ENCODE results near the gene SART3.

GRCh38 chr12:108560321-108560721 is 652 bp downstream of the SART3 start:
- TF ChIP-seq CTCF (IDR thresholded peaks at IDR 0.05) = no peak
- TF ChIP-seq POLR2A (IDR thresholded peaks at IDR 0.05) = no peak

Data from Peyer's patch (tissue), 4 donors.